ENCODE results near the gene TENM4. TPM values are rescaled to one million over a fixed set of nuclear protein-coding genes. Genes with fewer than 3 reads are reported as not detected.
A peak's percentile ranks its signal among the peaks of the same experiment; 100 is the strongest.

Gene TENM4
- polyA plus RNA-seq, 1 donor, result 5.2 TPM

DNA sequence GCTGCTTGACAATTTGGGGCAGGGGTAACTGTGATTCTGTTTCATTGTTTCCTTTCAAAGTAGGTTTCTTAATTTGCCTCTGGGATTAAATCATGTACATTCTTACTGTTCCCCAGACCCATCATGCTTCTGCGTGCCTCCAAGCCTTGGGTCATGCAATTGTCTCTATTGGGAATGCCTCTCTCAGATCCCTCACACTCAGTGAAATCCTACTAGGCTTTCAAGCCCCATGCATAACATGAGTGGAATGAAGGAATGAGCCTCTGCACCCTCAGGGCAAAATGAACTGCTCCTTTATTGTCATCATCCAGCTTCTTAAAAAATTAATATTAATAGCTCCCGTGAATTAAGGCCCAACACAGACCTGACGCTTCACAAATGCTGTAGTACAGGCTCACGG is 381.7 kb downstream of the TENM4 start:
- no peak for DNase-seq (ENCODE audit: low read depth)

DNA sequence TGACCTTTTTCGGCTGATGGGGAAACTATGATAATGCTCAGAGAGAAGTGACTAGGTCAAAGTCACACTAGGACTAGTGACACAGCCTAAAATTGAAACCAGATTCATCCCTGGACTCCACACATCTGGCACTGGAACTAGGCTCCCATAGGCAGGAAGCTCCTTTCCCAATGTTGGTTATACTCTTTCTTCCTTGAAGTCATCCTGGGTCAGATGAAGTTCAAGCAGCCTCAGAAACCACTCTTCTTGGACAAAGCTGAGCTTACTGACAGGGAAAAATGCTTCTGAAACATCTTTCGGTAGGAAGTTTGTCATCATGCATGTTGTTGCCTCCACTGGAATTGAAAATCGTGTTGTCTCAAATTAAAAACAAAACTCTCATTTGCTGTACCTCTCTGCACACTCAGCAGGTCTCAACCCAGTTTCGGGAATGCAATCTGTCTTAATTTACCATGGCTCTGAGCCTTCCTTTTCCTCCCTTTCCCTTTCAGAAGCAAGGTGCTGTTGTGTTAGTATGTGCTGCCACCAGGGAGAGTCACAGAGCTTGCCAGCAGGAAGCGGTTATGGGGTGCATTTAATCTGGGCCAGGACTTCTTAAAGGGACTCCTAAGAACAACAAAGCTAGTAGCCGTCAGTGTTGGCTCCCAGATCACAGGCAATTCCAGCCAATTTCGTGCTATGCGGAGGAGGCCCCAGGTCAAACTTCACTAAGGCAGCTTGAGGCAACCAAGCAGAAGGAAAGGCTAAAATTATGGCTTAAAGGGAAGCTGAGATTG is 384.8 kb downstream of the TENM4 start:
- peak; percentile 35 for DNase-seq (ENCODE audit: low read depth)

- DNase-seq (ENCODE audit: low read depth), result no peak
Observed at GRCh38 chr11:79054636-79055035, 386.2 kb downstream of the TENM4 start.

DNA sequence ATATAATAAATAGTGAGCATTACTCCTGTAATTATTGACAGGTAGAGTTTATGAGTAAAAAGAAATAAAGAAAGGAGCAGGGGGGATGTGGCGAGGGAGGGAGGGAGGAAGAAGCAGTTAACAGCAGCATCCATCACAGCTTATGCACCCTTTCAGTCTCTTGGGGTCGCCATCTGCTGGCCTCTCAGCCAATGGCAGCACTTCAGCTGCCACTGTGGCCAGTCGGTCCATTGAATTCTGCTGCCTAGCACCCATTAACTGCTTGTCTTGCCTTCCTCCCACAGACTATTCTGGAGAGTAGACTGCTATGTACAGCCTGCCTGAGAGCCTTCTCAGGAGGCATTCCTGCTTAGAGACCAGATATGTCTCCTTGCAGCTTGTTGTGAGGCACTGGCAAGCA is 388.3 kb downstream of the TENM4 start:
- DNase-seq (ENCODE audit: low read depth), result no peak

DNA sequence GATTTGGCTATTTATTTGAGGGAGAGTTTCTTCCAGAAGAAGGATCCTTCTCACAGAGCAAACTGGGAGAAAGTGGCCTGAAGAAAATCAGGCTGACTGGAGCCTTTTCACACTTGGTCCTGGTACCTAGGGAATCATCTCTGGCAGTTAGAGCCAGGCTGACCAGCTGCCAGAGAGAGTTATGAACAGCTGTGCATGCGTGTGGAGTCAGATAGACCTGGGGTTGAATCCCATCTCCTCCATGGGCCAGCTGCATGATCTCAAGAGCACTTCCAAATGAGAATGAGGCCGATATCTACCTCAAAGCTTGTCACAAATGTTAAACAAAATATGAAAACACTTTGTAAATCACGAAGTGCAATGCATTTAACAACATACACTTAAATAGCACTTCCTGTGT is 390.0 kb downstream of the TENM4 start:
- peak; percentile 65 for DNase-seq (ENCODE audit: low read depth)

DNA sequence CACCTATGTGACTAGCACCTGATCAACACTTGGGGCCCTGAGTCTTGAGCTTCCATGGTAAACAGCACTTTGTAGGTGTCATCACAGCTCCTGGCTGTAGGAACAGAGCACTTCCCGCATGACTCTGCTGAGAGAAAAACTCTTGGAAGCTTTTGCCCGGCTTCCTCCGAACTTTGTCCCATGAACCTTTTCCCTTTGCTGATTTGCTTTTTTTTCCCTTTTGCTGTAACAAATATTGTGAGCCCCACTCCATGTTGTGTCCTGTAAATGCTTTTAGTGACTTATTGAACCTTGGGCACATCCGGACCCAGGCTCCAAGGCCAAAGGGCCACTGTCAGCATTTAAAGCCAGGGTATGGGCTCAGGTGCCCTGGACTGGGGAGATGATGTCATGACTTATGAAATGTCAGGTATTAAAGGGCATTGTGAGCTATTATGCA is 391.1 kb downstream of the TENM4 start:
- no peak for DNase-seq (ENCODE audit: low read depth)

DNA sequence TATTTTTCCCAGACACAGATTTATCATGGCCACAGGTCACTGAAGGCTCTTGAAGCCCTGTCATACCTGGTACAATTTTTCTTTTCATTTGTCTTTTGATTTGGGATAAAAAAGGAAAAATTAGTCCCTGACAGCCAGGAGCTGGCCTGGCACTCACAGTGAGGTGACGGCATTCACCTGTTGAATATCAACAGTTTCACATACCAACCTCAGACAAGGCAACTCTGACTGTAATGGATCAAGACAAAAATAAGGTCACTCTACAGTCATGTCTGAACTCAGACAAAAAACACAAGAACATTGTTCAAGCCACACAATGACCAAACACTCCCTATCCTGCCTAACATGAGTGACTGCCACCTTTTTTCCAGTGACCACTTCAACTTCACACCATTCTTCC is 392.9 kb downstream of the TENM4 start:
- DNase-seq (ENCODE audit: low read depth), result no peak

DNA sequence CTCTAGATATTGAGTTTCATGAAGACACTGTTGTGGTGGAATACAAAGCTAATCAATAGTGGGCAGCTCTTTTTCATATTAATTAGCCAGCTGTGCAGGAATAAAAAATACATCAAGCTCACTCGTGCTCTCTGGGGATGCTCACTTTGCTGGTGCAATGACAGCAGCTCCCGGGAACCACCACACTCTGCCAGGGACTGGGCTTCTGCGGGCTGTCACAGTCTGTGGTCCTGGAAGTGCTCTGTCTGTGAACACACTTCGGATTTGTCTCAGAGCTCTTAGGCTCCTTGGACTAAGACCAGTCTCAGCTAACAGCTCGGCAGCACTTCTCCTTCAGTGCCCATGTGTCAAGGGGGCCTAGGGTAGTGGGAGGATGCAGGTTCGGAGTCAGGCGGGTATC is 393.5 kb downstream of the TENM4 start:
- no peak for DNase-seq (ENCODE audit: low read depth)

DNA sequence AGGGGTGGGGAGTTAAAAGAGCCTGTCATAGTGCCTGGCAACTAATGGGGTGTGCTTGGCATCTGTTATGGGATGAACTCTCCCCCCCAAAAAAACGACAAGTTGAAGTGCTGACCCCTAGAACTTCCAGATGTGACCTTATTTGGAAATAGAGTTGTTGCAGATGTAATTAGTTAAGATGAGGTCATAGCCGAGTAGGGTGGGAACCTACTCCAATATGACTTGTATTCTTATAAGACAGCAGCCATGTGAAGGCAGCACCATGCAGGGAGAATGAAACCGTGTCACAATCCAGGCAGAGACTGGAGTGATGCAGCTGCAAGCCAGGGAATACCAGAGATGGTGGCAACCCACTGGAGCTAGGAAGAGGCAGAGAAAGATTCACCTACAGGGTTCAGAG is 394.5 kb downstream of the TENM4 start:
- no peak for DNase-seq (ENCODE audit: low read depth)

DNA sequence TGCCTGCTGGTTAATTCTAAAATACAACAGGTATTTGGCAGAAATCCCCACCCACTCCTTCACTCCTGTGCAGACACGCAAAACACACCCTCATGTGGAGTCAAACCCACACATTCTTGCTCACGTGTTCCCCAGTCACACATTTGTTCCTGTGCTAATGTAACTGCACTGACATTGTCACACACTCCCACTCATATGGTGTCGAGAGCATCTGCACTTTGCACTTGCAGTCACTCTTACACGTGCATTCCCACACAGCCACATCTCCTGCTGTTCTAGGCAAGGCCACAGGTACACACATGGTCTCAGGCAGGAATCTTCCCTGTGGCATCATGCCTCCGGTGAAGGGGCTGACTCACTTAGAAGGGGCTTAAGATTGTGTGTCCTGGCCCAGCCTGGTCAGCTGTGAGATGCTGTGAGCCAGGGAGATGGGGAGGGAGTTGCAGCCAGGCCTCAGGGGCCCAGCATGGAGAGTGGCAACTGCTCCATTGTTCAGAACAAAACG is 395.0 kb downstream of the TENM4 start:
- DNase-seq (ENCODE audit: low read depth), result no peak

DNA sequence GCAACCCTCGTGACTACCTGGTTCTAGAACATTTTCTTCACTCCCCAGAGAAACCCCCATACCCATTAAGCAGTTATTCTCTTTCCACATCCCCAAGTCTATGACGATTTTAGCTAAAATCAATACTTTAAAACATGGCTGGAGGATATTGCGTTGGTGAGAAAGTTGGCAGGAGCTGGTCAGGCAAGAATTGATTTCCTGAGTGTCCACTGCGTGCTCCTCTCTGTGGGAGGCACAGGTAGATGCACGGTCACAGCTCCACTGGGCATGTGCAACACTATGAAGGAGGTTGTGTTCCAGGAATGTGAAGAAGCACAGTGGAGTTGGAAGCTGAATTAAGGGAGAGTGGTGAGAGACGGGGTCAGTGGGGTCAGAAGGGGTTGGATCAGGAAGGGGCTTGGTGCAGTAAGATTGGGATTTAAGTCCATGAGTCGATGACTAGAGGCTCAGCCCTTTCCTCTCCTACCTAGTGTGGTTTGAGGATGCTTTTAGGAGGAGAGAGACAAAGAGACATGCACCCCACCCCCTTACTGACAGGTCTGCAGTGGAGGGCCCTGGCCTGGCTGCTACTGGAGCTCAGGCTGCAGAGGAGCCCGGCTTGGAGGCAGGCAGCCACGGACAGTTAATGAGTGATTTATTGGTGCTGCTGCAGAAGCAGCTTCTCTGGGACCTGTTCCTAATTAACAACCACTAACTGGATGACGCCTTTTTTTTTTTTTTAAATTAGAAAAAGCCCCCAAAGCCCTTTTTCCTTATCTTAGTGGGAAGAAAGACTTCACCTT is 395.6 kb downstream of the TENM4 start:
- no peak for DNase-seq (ENCODE audit: low read depth)

DNA sequence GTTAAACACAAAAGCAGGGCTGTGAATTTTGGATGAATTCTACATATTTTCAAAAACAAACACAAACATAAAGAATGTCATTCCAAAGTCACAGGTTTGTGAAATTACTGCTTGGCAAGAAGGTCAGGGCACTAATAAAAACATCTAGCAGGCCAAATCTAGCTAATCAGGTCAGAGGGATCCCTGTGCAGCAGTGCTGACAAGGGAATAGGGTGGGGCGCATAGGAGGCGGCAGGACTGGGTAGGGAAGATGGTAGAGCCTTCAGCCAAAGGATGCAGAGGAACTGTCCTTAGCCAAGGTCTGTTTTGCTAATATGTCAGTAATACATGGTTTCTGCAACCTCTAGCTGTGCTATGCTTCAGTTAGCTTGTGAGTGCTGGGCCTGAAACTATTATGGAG is 396.6 kb downstream of the TENM4 start:
- no peak for DNase-seq (ENCODE audit: low read depth)

GRCh38 chr11:79043726-79044125 is 397.1 kb downstream of the TENM4 start:
- DNase-seq (ENCODE audit: low read depth), result no peak

DNA sequence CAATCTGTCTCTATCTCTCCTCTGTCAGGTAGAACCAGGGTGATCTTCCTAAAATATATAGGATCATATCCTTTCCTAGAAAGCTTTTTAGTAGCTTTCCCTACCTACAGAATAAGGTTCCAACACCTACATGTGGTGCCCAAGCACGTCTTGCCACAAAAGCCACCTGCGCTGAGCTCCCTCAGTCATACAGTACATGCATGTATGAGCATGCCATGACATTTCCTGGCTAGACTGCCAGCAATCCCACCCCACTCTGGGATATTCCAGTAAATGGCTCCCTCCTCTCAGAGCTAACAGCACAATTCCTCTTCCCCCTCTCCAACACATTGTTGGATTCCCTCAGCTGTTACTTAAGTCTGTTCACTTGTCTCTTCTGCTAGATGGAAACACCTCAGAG is 398.0 kb downstream of the TENM4 start:
- DNase-seq (ENCODE audit: low read depth), result no peak

GRCh38 chr11:79040348-79040747 is 400.5 kb downstream of the TENM4 start:
- no peak for DNase-seq (ENCODE audit: low read depth)

DNA sequence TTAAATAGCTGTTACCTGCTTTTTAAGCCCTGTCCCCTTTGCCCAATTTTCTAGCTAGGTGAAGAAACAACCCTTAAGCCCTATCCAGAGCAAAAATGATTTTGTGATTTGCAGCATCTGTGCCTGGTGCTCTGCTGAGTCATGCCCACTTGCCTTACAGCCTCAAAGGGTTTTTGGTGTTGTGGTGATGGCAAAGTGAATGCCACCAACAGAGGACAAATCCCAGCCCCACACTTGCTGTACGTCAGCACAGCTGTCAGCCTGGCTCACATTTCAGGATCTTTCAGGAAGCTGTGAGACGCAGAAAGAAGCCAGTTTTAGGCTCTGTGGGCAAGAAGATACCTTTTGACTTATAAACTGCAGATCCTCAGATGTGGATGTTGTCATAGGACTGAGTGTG is 401.7 kb downstream of the TENM4 start:
- DNase-seq (ENCODE audit: low read depth), result no peak

DNA sequence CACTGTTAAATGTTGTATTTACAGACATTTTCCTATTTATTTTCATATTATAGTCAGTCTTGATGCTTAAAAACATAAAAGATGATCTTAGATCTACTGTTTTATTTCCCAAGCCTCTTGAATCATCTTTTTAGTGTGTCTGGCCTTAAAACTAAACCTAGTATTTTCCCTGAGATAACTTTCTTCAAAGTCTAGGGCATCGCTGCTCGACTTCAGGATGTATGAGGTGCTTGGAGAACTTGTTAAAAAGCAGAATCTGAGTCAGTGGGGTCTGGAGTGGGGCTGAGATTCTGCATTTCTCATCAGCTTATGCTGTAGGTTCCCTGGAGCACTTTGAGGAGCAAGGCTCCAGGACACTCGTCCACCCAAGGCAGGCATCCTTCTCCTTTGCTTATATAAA is 404.9 kb downstream of the TENM4 start:
- DNase-seq (ENCODE audit: low read depth), result no peak

DNA sequence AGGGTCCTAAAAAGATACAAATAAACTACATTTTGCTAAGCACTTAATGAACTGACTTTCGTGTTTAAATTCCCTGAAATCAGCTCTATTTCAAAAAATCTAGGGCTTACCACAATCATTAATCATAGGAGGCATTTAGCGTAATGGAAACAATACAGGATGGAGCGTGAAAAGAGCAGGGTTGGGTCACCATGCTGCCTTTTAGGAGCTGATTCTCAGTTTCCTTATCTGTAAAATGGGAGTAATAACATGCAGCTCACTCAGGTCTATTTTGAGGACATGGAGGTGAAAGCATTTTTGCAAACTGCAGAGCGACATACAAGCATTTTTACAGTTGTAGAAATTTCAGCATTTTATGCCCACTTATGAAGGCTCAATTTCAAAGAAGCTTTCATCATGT is 407.0 kb downstream of the TENM4 start:
- DNase-seq (ENCODE audit: low read depth), result no peak

GRCh38 chr11:79030448-79030847 is 410.4 kb downstream of the TENM4 start:
- no peak for DNase-seq (ENCODE audit: low read depth)

DNA sequence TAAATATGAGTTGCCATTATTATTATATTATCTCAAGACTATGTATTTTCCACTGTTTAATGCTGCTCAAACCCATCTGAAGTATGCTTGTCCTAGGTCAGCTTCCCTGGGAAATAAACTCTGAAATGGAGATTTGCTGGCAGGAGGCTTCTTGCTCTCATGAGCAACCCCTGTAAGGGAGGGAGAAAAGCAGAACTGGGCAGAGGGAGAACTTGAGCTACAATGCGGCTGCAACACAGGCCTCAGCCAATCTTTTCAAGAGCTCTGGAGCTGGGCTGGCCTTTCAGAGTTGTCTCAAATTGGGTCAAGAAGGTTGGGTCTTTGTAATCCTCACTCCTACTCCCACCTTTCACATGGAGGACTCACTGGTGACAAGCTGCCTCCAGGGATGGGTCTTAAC is 412.6 kb downstream of the TENM4 start:
- no peak for DNase-seq (ENCODE audit: low read depth)

DNA sequence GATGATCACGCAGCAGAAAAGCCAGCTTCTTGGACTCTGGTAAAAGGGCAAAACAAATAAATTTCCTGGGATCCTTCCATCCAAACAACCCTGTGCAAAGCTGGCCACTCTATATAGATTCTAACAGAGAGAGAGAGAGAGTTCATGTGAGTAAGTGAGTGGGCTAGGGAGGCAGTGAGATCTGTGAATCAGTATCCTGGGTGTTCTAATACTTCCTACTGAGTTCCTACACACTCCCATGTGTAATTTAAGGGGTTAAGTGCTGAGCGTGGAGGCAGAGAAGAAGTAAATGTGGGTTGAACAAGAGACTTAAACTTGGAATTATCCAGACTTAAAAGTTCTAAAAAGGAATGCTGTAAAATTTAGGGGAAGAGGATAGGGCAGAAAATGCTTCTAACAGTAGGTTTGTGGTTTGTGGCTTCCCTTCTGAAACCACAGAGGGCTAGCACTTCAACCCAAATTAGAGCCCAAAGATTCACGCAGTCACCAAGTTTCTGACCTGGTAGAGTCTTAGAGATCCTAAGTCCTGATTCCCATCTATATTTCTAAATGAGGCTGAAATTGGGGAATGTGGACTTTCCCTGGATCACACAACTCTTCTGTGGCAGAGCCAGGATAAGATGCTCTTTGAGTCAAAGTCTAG is 413.9 kb downstream of the TENM4 start:
- no peak for DNase-seq (ENCODE audit: low read depth)

GRCh38 chr11:79025622-79026021 is 415.2 kb downstream of the TENM4 start:
- no peak for DNase-seq (ENCODE audit: low read depth)

GRCh38 chr11:79025097-79025496 is 415.7 kb downstream of the TENM4 start:
- no peak for DNase-seq (ENCODE audit: low read depth)

Measured in forelimb muscle (tissue), 1 donor.